MCF 10A (cell line): ENCODE measurements around the gene GIMD1. TPM values are rescaled to one million over a fixed set of nuclear protein-coding genes. Genes with fewer than 3 reads are reported as not detected.

Source experiments
- BruUV-seq: library from RNA; stranded (reverse); fragments of 400-500 nt; replicated peaks from 2 replicates; lab custom pipeline; 2021; lab: Mats Ljungman, UMichigan
- CTCF ChIA-PET: fragments of 300-600 bp; sonication (Branson Sonifier 250); formaldehyde crosslinking; extraction: SDS; loops from one replicate; lab custom pipeline; 2021; ENCODE audit warnings: antibody characterized with exemption, inconsistent platforms; lab: Yijun Ruan, JAX
- POLR2A ChIA-PET: fragments of 300-600, 350-650 bp; sonication (Branson Sonifier 250); formaldehyde crosslinking; extraction: SDS; loops from one replicate; lab custom pipeline; 2020; ENCODE audit warnings: antibody characterized with exemption, inconsistent platforms; lab: Yijun Ruan, JAX
- DNase-seq: peaks from one replicate; pipeline ENCODE4 v3.0.0-alpha.2; 2018; ENCODE audit not compliant: unreplicated experiment
- H3K27ac Mint-ChIP-seq: one replicate; pipeline ENCODE4 v1.8.0; 2022; ENCODE audit warnings: mild to moderate bottlenecking, low read depth, mixed read lengths; ENCODE audit not compliant: unreplicated experiment
- H3K27me3 Mint-ChIP-seq: one replicate; pipeline ENCODE4 v1.8.0; 2022; ENCODE audit warnings: mixed read lengths; ENCODE audit not compliant: insufficient read depth, unreplicated experiment
- H3K36me3 Mint-ChIP-seq: one replicate; pipeline ENCODE4 v1.8.0; 2022; ENCODE audit warnings: mild to moderate bottlenecking, moderate library complexity, mixed read lengths; ENCODE audit not compliant: insufficient read depth, unreplicated experiment
- H3K4me1 Mint-ChIP-seq: one replicate; pipeline ENCODE4 v1.8.0; 2022; ENCODE audit warnings: mixed read lengths; ENCODE audit not compliant: insufficient read depth, unreplicated experiment
- H3K4me3 Mint-ChIP-seq: one replicate; pipeline ENCODE4 v1.8.0; 2022; ENCODE audit warnings: mild to moderate bottlenecking, moderate library complexity, mixed read lengths; ENCODE audit not compliant: unreplicated experiment
- H3K9me3 Mint-ChIP-seq: one replicate; pipeline ENCODE4 v1.8.0; 2022; ENCODE audit warnings: mixed read lengths; ENCODE audit not compliant: unreplicated experiment
- intact Hi-C: fragments of 100-400 bp; cut with micrococcal nuclease; formaldehyde crosslinking; loops from 2 replicates; pipeline ENCODE4 v1.14.1; 2022
- total RNA-seq: library from RNA; stranded (reverse); gene quantifications from 2 replicates; pipeline ENCODE4 v1.2.3, GENCODE V29; 2022
- TF ChIP-seq, protein P1 (sequence below): fragments of 200-600 bp; IDR thresholded peaks from one replicate; pipeline ENCODE4 v1.8.0; 2022; ENCODE audit warnings: antibody characterized with exemption, mild to moderate bottlenecking; ENCODE audit not compliant: unreplicated experiment

The GIMD1 gene
- total RNA-seq, 1 experiment from 2014 or later: not detected

GRCh38 chr4:106338671-106339070, 29.9 kb downstream of the GIMD1 start:
- Mint-ChIP-seq H3K27me3 (no peaks in the 10 kb centered on the region), H3K36me3 (peaks cover 81% of the 10 kb centered on the region)
- POLR2A ChIA-PET: no interaction called here

GRCh38 chr4:106337916-106338315, 30.7 kb downstream of the GIMD1 start:
- CTCF ChIA-PET: interaction anchor here (0.7 to 1.0 kb wide), 2 partner anchors 10 to 11 kb away, joined by 3 to 4 read pairs; no protein-coding TSS in a partner anchor
- peaks cover 20% of the 10 kb centered on the region for H3K9me3 Mint-ChIP-seq
- TF ChIP-seq, protein P1, sequence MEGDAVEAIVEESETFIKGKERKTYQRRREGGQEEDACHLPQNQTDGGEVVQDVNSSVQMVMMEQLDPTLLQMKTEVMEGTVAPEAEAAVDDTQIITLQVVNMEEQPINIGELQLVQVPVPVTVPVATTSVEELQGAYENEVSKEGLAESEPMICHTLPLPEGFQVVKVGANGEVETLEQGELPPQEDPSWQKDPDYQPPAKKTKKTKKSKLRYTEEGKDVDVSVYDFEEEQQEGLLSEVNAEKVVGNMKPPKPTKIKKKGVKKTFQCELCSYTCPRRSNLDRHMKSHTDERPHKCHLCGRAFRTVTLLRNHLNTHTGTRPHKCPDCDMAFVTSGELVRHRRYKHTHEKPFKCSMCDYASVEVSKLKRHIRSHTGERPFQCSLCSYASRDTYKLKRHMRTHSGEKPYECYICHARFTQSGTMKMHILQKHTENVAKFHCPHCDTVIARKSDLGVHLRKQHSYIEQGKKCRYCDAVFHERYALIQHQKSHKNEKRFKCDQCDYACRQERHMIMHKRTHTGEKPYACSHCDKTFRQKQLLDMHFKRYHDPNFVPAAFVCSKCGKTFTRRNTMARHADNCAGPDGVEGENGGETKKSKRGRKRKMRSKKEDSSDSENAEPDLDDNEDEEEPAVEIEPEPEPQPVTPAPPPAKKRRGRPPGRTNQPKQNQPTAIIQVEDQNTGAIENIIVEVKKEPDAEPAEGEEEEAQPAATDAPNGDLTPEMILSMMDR: no peak
- no peaks in the 10 kb centered on the region for H3K27me3 Mint-ChIP-seq
- intact Hi-C loops: no loop called here
- POLR2A ChIA-PET: no interaction called here
- no peak for DNase-seq
- H3K36me3 Mint-ChIP-seq: peaks cover 89% of the 10 kb centered on the region
- H3K27ac Mint-ChIP-seq: no peak overlapping the region
- no TSS peak for BruUV-seq
- no peak overlapping the region for H3K4me3 Mint-ChIP-seq
- peaks cover 9% of the 10 kb centered on the region for H3K4me1 Mint-ChIP-seq

More at GRCh38 chr4:106338671-106339070, 29.9 kb downstream of the GIMD1 start:
- Mint-ChIP-seq H3K27ac (no peak overlapping the region), H3K9me3 (peaks cover 20% of the 10 kb centered on the region), H3K4me1 (peaks cover 9% of the 10 kb centered on the region), H3K4me3 (no peak overlapping the region)
- no TSS peak for BruUV-seq
- CTCF ChIA-PET: no interaction called here
- no peak for DNase-seq
- intact Hi-C loops: no loop called here
- TF ChIP-seq, protein P1: no peak

- no peak overlapping the region for H3K4me3 Mint-ChIP-seq
- no TSS peak for BruUV-seq
- ChIA-PET CTCF (interaction anchor here (0.7 kb wide), 2 partner anchors 8 to 33 kb away, joined by 4 to 5 read pairs; no protein-coding TSS in a partner anchor), POLR2A (interaction anchor here (1.0 kb wide), 1 partner anchor 10 kb away, joined by 4 read pairs; no protein-coding TSS in a partner anchor)
- H3K9me3 Mint-ChIP-seq: peaks cover 20% of the 10 kb centered on the region
- H3K27ac Mint-ChIP-seq: no peak overlapping the region
- TF ChIP-seq, protein P1: no peak
- peaks cover 100% of the 10 kb centered on the region for H3K36me3 Mint-ChIP-seq
- DNase-seq: no peak
- no peaks in the 10 kb centered on the region for H3K27me3 Mint-ChIP-seq
- peaks cover 9% of the 10 kb centered on the region for H3K4me1 Mint-ChIP-seq
- intact Hi-C loops: no loop called here
These were observed 32.0 kb downstream of the GIMD1 start for GRCh38 chr4:106336618-106337017.

GRCh38 chr4:106334741-106335470, 33.7 kb downstream of the GIMD1 start:
- H3K4me3 Mint-ChIP-seq: no peak overlapping the region
- CTCF ChIA-PET: interaction anchor here (0.6 kb wide), 2 partner anchors 48 to 328 kb away, joined by 3 read pairs; no protein-coding TSS in a partner anchor

More at GRCh38 chr4:106334741-106335470, 33.7 kb downstream of the GIMD1 start:
- H3K27me3 Mint-ChIP-seq: no peaks in the 10 kb centered on the region
- POLR2A ChIA-PET: no interaction called here
- H3K9me3 Mint-ChIP-seq: peaks cover 9% of the 10 kb centered on the region
- no peak for DNase-seq
- BruUV-seq: no TSS peak
- peak overlapping the region; percentile 25 for H3K27ac Mint-ChIP-seq
- intact Hi-C loops: no loop called here
- peaks cover 100% of the 10 kb centered on the region for H3K36me3 Mint-ChIP-seq
- no peaks in the 10 kb centered on the region for H3K4me1 Mint-ChIP-seq
- TF ChIP-seq, protein P1: no peak
